RWPE2 (cell line): ENCODE measurements around the gene IL2RA.

Experiments
- ATAC-seq: fragments of 200-7000 bp; cut with Tn5 transposase; 3 replicates; pipeline ENCODE4 v1.9.1; 2021; ENCODE audit warnings: low read depth
- DNase-seq: peaks from one replicate; pipeline ENCODE4 v3.0.0-alpha.2; 2020; ENCODE audit warnings: low spot score
- H3K27ac ChIP-seq: fragments of 450-650 bp; 2 replicates; pipeline ENCODE4 v1.5.1; 2017; ENCODE audit warnings: mild to moderate bottlenecking; ENCODE audit not compliant: poor library complexity, severe bottlenecking
- H3K27me3 ChIP-seq: fragments of 250-450 bp; sonication (Bioruptor Pico); 2 replicates; pipeline ENCODE4 v1.5.1; 2021; ENCODE audit warnings: mild to moderate bottlenecking, moderate library complexity; ENCODE audit not compliant: insufficient read depth, poor library complexity, severe bottlenecking
- H3K36me3 ChIP-seq: fragments of 250-450 bp; sonication (Bioruptor Pico); 2 replicates; pipeline ENCODE4 v1.5.1; 2020; ENCODE audit warnings: low read depth, mild to moderate bottlenecking, moderate library complexity
- H3K4me1 ChIP-seq: fragments of 250-450 bp; sonication (Bioruptor Pico); 2 replicates; pipeline ENCODE4 v1.5.1; 2021; ENCODE audit warnings: mild to moderate bottlenecking, moderate library complexity; ENCODE audit not compliant: insufficient read depth, poor library complexity, severe bottlenecking
- H3K4me3 ChIP-seq: fragments of 250-450 bp; sonication (Bioruptor Pico); 2 replicates; pipeline ENCODE4 v1.5.1; 2021; ENCODE audit warnings: mild to moderate bottlenecking, moderate library complexity; ENCODE audit not compliant: severe bottlenecking
- H3K9me3 ChIP-seq: fragments of 250-450 bp; sonication (Bioruptor Pico); 2 replicates; pipeline ENCODE4 v1.5.1; 2021; ENCODE audit warnings: mild to moderate bottlenecking, moderate library complexity; ENCODE audit not compliant: severe bottlenecking
- TF ChIP-seq, protein P1 (sequence below): fragments of 450-650 bp; IDR thresholded peaks from one replicate; pipeline ENCODE4 v1.5.1; 2017; ENCODE audit warnings: mild to moderate bottlenecking, moderate library complexity; ENCODE audit not compliant: poor library complexity, severe bottlenecking

IL2RA gene

DNA sequence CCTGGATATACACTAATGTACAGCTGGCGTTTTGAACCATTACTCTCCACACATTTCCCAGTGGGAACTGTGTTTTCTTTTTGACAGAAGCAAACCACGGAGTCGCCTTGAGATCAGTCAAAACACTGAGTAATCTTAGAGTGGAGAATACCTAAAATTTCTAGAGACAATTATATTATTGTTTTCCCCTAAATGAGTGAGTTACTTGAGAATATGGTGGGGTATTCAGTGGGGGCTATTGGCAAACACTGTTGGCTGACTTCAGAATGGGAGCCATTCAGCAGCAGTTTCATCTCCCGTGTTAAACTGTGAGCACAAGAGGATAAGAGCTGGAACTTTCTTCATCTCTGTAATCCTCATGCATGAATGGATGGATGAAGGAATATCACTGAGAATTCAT, 6.2 kb downstream of the IL2RA start:
- no peaks in the 10 kb centered on the region for H3K4me1 ChIP-seq
- H3K4me3 ChIP-seq = no peak overlapping the region
- TF ChIP-seq, protein P1, sequence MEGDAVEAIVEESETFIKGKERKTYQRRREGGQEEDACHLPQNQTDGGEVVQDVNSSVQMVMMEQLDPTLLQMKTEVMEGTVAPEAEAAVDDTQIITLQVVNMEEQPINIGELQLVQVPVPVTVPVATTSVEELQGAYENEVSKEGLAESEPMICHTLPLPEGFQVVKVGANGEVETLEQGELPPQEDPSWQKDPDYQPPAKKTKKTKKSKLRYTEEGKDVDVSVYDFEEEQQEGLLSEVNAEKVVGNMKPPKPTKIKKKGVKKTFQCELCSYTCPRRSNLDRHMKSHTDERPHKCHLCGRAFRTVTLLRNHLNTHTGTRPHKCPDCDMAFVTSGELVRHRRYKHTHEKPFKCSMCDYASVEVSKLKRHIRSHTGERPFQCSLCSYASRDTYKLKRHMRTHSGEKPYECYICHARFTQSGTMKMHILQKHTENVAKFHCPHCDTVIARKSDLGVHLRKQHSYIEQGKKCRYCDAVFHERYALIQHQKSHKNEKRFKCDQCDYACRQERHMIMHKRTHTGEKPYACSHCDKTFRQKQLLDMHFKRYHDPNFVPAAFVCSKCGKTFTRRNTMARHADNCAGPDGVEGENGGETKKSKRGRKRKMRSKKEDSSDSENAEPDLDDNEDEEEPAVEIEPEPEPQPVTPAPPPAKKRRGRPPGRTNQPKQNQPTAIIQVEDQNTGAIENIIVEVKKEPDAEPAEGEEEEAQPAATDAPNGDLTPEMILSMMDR = no peak
- no peaks in the 10 kb centered on the region for H3K9me3 ChIP-seq
- H3K27me3 ChIP-seq = no peaks in the 10 kb centered on the region
- ATAC-seq (no peak), DNase-seq (no peak)
- H3K36me3 ChIP-seq = no peaks in the 10 kb centered on the region
- no peak overlapping the region for H3K27ac ChIP-seq

DNA sequence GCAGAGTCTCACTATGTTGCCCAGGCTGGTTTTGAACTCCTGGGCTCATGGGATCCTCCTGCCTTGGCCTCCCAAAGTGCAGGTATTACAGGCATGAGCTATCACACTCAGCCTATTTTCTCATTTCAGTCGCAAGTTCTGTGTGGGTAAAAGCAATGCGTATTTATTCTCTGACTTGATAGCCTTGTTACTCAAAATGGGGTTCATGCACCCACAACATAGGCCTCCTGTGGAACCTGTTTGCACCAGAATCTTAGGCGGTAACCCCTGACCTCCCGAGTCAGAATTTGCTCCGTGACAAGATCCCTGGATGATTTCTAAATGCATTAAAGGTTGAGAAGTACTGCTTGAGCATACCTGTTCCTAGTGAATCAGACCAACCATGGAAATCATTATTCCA, 7.3 kb downstream of the IL2RA start:
- Histone ChIP-seq H3K27me3 (no peaks in the 10 kb centered on the region), H3K36me3 (no peaks in the 10 kb centered on the region), H3K4me3 (no peak overlapping the region), H3K9me3 (no peaks in the 10 kb centered on the region), H3K27ac (no peak overlapping the region), H3K4me1 (no peaks in the 10 kb centered on the region)
- ATAC-seq (no peak), DNase-seq (no peak)
- TF ChIP-seq, protein P1 = no peak

DNA sequence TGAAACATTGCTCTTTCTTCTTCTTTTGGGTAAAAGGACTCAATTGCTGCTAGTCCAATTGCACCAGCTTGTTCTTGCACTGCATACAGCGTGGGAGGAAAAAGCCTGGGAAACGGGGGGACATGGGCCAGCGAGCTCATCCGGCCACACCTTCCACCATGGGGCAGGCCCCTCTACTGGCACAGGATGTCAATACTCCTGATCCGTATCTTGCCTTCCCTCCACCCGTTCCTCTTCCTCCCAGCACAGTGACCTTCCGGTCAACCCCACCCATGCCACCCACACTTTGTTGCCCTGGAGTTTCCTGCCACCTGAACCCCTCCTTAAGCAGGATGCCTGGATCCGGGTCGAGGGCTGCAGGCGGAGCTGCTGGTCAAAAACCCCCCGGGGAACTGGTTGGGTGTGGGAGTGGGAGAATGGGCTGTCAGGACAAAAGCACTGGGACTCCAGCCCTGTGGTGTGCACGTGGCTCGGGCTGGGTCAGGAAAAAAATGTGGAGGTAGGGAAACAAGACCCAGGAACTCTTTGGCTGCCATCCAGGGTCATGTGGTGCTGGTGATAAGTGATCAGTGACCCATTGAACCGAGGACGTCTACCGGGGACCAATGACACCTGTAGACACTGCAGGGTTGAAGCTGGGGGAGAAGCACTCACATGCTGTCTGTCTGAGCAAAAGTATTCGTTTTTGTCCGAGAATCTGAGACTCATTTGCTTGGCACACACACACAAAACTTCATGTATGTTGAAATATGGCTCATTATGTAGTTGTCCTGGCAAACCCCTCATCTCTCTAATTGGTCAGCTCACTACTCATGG, 8.1 kb downstream of the IL2RA start:
- TF ChIP-seq, protein P1 = no peak
- Histone ChIP-seq H3K27me3 (no peaks in the 10 kb centered on the region), H3K9me3 (no peaks in the 10 kb centered on the region), H3K4me3 (no peak overlapping the region), H3K36me3 (no peaks in the 10 kb centered on the region), H3K4me1 (no peaks in the 10 kb centered on the region), H3K27ac (no peak overlapping the region)
- ATAC-seq (no peak), DNase-seq (no peak)

DNA sequence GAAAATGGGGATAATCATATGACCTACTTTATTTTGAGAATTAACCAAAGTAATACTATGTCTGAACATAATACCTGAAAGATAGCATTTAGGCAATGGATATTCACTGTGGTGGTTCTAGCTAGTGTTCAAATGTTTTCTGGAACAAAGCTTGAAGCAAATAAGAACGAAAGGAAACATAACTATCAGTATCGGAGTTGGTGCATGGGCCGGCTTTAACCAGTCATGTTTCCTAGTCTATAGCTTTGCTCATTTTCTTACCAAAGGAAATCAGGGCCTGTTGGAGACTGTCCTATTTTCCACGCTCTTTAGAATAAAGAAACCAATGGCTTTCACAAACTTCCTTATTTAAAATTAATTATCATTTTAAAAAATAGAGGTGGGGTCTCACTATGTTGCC, 8.9 kb downstream of the IL2RA start:
- Histone ChIP-seq H3K27ac (no peak overlapping the region), H3K4me1 (no peaks in the 10 kb centered on the region)
- no peak for ATAC-seq

More for the DNA sequence above, 8.9 kb downstream of the IL2RA start:
- no peak for DNase-seq
- Histone ChIP-seq H3K4me3 (no peak overlapping the region), H3K36me3 (no peaks in the 10 kb centered on the region), H3K27me3 (no peaks in the 10 kb centered on the region), H3K9me3 (no peaks in the 10 kb centered on the region)
- TF ChIP-seq, protein P1 = no peak
